ENCODE results near the gene GTF2A1. TPM values are rescaled to one million over a fixed set of nuclear protein-coding genes. Genes with fewer than 3 reads are reported as not detected.

Gene GTF2A1
- polyA plus RNA-seq, 3 donors, result 7.9 to 15.8 (median 9.2) TPM

GRCh38 chr14:81138429-81138828 is 82.3 kb downstream of the GTF2A1 start:
- H3K4me3 ChIP-seq (replicated peaks in 1 of 3; ENCODE audit: low read depth in 2 of 3, low read length in 3 of 3), result no peak overlapping the region
- no peak overlapping the region for H2AFZ ChIP-seq (ENCODE audit: insufficient read depth, low read depth, low read length, poor library complexity, severe bottlenecking)
- Mint-ChIP-seq H3K9me3 (peaks cover 0 to 3% (median 0%) of the 10 kb centered on the region in 7 donors), H3K27ac (no peak overlapping the region), H3K4me1 (peaks cover 9% of the 10 kb centered on the region), H3K27me3 (ENCODE audit: low read depth in 3 of 3) (peaks cover 0 to 2% (median 2%) of the 10 kb centered on the region in 3 donors), H3K36me3 (peaks cover 0 to 3% of the 10 kb centered on the region in 2 donors), H3K4me3 (no peak overlapping the region)
- intact Hi-C loops (cut with micrococcal nuclease), result no loop called here
- H3K79me2 ChIP-seq (ENCODE audit: insufficient read depth, low read length), result no peaks in the 10 kb centered on the region
- DNase-seq, result no peak
- peaks cover 8 to 11% of the 10 kb centered on the region in 2 donors for H3K4me1 ChIP-seq (ENCODE audit: control insufficient read depth in 1 of 2, insufficient read depth in 2 of 2, low read length in 2 of 2)
- no peaks in the 10 kb centered on the region for H3K36me3 ChIP-seq (replicated peaks in 1 of 2; ENCODE audit: control insufficient read depth in 1 of 2, insufficient read depth in 2 of 2, low read length in 2 of 2)
- H3K4me2 ChIP-seq (replicated peaks; ENCODE audit: extremely low read depth, low read length, poor library complexity, severe bottlenecking), result no peak overlapping the region
- TF ChIP-seq CTCF (IDR thresholded peaks at IDR 0.05), result no peak
- no peaks in the 10 kb centered on the region for H4K20me1 ChIP-seq (ENCODE audit: insufficient read depth, low read length)
- no CpG with 5 or more reads among the region's 6 CpGs for WGBS (ENCODE audit: insufficient coverage)
- no peaks in the 10 kb centered on the region for H3K9me3 ChIP-seq (replicated peaks in 1 of 2; ENCODE audit: control insufficient read depth in 1 of 2, insufficient read depth in 1 of 2, low read length in 2 of 2)
- no peak overlapping the region for H3K9ac ChIP-seq (ENCODE audit: insufficient read depth, low read length, poor library complexity, severe bottlenecking)
- H3K27ac ChIP-seq (ENCODE audit: low read depth in 1 of 2, low read length in 2 of 2), result no peak overlapping the region
- H3K27me3 ChIP-seq (ENCODE audit: control insufficient read depth in 2 of 2, insufficient read depth in 2 of 2, low read length in 2 of 2), result no peaks in the 10 kb centered on the region

- Histone ChIP-seq H3K9me3 (replicated peaks in 1 of 2; ENCODE audit: control insufficient read depth in 1 of 2, insufficient read depth in 1 of 2, low read length in 2 of 2) (no peaks in the 10 kb centered on the region), H2AFZ (ENCODE audit: insufficient read depth, low read depth, low read length, poor library complexity, severe bottlenecking) (no peak overlapping the region), H3K27ac (ENCODE audit: low read depth in 1 of 2, low read length in 2 of 2) (no peak overlapping the region), H3K27me3 (ENCODE audit: control insufficient read depth in 2 of 2, insufficient read depth in 2 of 2, low read length in 2 of 2) (no peaks in the 10 kb centered on the region), H4K20me1 (ENCODE audit: insufficient read depth, low read length) (no peaks in the 10 kb centered on the region), H3K4me3 (replicated peaks in 1 of 3; ENCODE audit: low read depth in 2 of 3, low read length in 3 of 3) (no peak overlapping the region), H3K36me3 (replicated peaks in 1 of 2; ENCODE audit: control insufficient read depth in 1 of 2, insufficient read depth in 2 of 2, low read length in 2 of 2) (no peaks in the 10 kb centered on the region), H3K9ac (ENCODE audit: insufficient read depth, low read length, poor library complexity, severe bottlenecking) (no peak overlapping the region), H3K79me2 (ENCODE audit: insufficient read depth, low read length) (no peaks in the 10 kb centered on the region), H3K4me2 (replicated peaks; ENCODE audit: extremely low read depth, low read length, poor library complexity, severe bottlenecking) (no peak overlapping the region), H3K4me1 (ENCODE audit: control insufficient read depth in 1 of 2, insufficient read depth in 2 of 2, low read length in 2 of 2) (peaks cover 8 to 11% of the 10 kb centered on the region in 2 donors)
- no peak for DNase-seq
- Mint-ChIP-seq H3K9me3 (peaks cover 0 to 3% (median 0%) of the 10 kb centered on the region in 7 donors), H3K36me3 (peaks cover 0 to 3% of the 10 kb centered on the region in 2 donors), H3K27ac (peak overlapping the region in 1 of 7 donors; percentile 56), H3K4me3 (no peak overlapping the region), H3K27me3 (ENCODE audit: low read depth in 3 of 3) (peaks cover 0 to 2% (median 1%) of the 10 kb centered on the region in 3 donors), H3K4me1 (peaks cover 9% of the 10 kb centered on the region)
- WGBS (ENCODE audit: insufficient coverage), result no CpG with 5 or more reads among the region's 2 CpGs
- intact Hi-C loops (cut with micrococcal nuclease), result no loop called here
- TF ChIP-seq CTCF (IDR thresholded peaks at IDR 0.05), result no peak
Measured at GRCh38 chr14:81137316-81137715, 83.4 kb downstream of the GTF2A1 start.

Data from CD14-positive monocyte (primary cell).